Right cardiac atrium (tissue), 5 donors: ENCODE data around the gene CDC42BPB. TPM values are rescaled to one million over a fixed set of nuclear protein-coding genes. Genes with fewer than 3 reads are reported as not detected.

Experiments used
- ATAC-seq, 2 donors: fragments of 200-7000 bp; cut with Tn5 transposase; one replicate each; pipeline versions ENCODE4 v1.8.0 to v1.9.1; 2020; ENCODE audit warnings: moderate library complexity in 2 of 2, mild to moderate bottlenecking in 1 of 2
- DNase-seq, 3 donors: peaks; one replicate each; pipeline ENCODE4 v3.0.0-alpha.2; 2020
- H3K27ac ChIP-seq: one replicate; pipeline ENCODE4 v1.5.1; 2013; ENCODE audit warnings: mild to moderate bottlenecking, low read length, control low read depth, moderate library complexity
- H3K27me3 ChIP-seq: one replicate; pipeline ENCODE4 v1.6.1; 2013; ENCODE audit not compliant: control insufficient read depth, insufficient read depth
- H3K4me1 ChIP-seq: one replicate; pipeline ENCODE4 v1.6.1; 2013; ENCODE audit warnings: low read length; ENCODE audit not compliant: control insufficient read depth, insufficient read depth
- H3K4me3 ChIP-seq: one replicate; pipeline ENCODE4 v1.5.1; 2013; ENCODE audit warnings: low read length, control low read depth
- H3K9me3 ChIP-seq: one replicate; pipeline ENCODE4 v1.6.1; 2013; ENCODE audit warnings: low read length; ENCODE audit not compliant: control insufficient read depth
- WGBS: extraction: QIAGEN DNeasy Blood & Tissue Kit; methylation state at CpG from one replicate; pipeline ENCODE4 v1.1.7; 2013; 5-methylcytosine and 5-hydroxymethylcytosine counted together
- intact Hi-C, 4 donors: fragments of 100-400 bp; cut with DNase I; formaldehyde crosslinking; loops; one replicate each; pipeline versions ENCODE4 v1.11.0 to v1.14.0; 2022 to 2023
- polyA plus RNA-seq: library from polyadenylated mRNA; stranded (reverse); fragments of 200-250 nt; gene quantifications from one replicate; pipeline ENCODE4 v1.2.3, GENCODE V29; 2013
- total RNA-seq, 4 donors: library from RNA; stranded (reverse); fragmentation: NEBNext Ultra II Directional; extraction: Animal tissue kit (Norgen Biotek cat#: 25700); gene quantifications; one replicate each; pipeline ENCODE4 v1.2.1, GENCODE V29; 2021
- donor health status: healthy with polysubstance abuse.
- donor health status: DM: no; HTN: yes; CAD: no.
- donor health status: DM: no; HTN: no; CAD: no.
- donor health status: DM: no; HTN: yes; CAD: no; lungs with severe emphysema.
- donor health status: DM: yes; HTN: yes; CAD: no.

The CDC42BPB gene
- total and polyA plus RNA-seq, 5 donors, result 42.5 to 82.5 (median 69.7) TPM

DNA sequence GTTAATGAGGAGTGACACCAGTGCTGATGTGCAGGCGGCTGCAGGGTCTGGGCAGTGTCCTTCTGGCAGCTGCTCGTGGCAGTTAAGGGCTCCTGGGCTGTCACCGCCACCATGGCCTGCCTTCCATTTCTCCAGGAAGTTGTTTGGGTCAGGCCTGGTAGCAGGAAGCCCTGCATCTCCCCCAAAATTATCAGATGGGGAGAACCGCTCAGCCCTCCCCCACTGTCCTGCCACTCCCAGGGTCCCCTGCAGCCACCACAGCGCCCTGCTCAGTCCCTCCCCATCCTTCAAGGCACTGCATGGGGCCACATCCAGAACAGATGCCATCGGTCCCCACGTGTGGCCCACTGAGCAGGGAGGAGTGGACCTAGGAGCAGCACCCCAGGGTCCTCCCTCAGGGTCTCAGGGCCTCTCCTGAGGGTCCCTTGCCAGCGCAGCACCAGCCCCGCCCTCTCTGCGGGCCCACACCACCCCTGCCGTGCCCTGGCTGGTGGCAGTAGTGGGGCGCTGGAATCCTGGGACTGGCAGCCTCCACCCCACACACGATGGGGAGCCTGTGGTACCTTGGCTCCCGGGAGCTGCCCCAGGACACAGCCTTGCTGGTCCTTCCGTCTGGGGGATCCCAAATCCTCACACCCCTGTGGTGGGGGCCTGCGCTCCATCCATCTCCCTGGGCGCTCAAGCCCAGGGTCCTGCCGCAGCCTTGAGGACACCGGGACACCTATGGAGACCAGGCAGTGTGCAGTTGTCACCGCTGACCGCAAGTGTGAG lies 145.2 kb downstream of the CDC42BPB start:
- DNase-seq (peak in 1 of 3 donors; percentile 29), ATAC-seq (no peak)
- WGBS, result 92% methylated on average over 21 of the region's 21 CpGs
- no peaks in the 10 kb centered on the region for H3K9me3 ChIP-seq
- H3K4me3 ChIP-seq, result no peak overlapping the region
- intact Hi-C loops, result loop anchor here in 3 of 4 donors (10.0 kb wide), 2 partner anchors 137 to 217 kb away; partner anchors contain the start of gene TRAF3 (in 2 of the 3)
- no peak overlapping the region for H3K27ac ChIP-seq
- H3K27me3 ChIP-seq, result no peaks in the 10 kb centered on the region
- no peaks in the 10 kb centered on the region for H3K4me1 ChIP-seq

DNA sequence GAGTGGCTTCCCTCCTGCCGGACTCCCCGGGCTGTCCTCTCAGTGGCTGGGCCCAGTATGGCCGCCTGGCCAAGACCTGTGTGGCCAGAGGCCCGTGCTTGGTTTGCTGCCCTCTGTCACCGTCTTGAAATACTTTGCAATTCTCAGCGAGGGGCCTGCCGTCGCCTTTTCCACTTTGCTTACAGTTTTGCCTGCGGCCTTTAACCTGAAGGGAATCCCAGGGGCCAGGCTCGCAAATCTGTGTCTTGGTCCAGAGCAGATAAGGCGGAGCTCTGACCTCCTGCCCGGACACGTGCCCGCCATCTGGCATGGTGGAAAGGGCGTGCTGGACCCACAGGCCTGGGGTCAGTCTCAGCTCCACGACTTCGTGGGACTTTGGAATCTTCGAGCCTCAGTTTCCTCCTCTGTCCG lies 145.8 kb downstream of the CDC42BPB start:
- Histone ChIP-seq H3K4me3 (no peak overlapping the region), H3K9me3 (no peaks in the 10 kb centered on the region), H3K27me3 (no peaks in the 10 kb centered on the region), H3K4me1 (no peaks in the 10 kb centered on the region), H3K27ac (no peak overlapping the region)
- intact Hi-C loops, result loop anchor here in 3 of 4 donors (10.0 kb wide), 2 partner anchors 137 to 217 kb away; partner anchors contain the start of gene TRAF3 (in 2 of the 3)
- DNase-seq (peak in 1 of 3 donors; percentile 16), ATAC-seq (no peak)
- 77% methylated on average over 19 of the region's 19 CpGs for WGBS

DNA sequence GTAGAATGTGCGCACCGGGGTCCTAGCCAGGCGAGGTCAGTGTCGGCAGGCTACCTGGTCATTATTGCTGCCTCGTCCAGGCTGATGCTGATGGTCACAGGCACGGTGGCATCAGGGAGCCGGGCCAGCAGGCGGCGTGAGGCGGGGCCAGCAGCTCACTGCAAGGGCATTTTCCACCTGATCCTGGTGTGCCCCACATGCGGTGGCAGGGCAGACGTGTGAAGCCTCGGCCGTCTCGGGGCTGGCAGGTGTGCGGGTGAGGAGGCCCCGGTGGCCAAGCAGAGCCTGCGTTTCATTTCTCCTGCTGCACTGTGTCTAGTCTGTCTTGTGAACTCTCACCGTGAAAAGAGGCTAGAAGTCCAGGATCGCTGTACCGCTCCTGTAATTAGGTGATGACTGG lies 146.9 kb downstream of the CDC42BPB start:
- 90% methylated on average over 21 of the region's 21 CpGs for WGBS
- peak in 1 of 3 donors; percentile 16 for DNase-seq

DNA sequence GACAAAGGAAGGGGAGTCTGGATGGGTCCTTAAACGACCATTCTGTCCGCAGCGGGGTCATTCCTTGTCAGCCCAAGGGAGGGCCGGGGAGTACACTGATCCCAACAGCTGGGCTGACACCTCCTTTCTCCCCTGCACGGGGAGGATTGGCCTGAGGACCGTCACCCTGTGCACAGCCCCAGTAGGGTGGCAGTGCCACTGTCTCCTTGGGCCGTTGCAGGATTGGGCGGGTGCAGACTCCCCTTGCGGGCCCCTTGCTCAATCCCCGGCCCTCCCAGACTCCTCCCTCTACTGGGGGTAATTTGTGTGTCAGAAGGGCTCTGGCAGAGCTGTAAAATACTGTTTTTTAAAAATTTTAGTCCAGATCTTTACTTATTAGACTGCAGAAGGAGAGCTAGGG lies 147.4 kb downstream of the CDC42BPB start:
- ATAC-seq (no peak), DNase-seq (peak in 1 of 3 donors; percentile 26)
- intact Hi-C loops, result loop anchor here in 3 of 4 donors (10.0 kb wide), 2 partner anchors 135 to 215 kb away; partner anchors contain the start of gene TRAF3 (in 2 of the 3)
- no peak overlapping the region for H3K27ac ChIP-seq
- WGBS, result 84% methylated on average over 10 of the region's 10 CpGs
- H3K9me3 ChIP-seq, result no peaks in the 10 kb centered on the region
- H3K4me1 ChIP-seq, result no peaks in the 10 kb centered on the region
- H3K27me3 ChIP-seq, result no peaks in the 10 kb centered on the region
- H3K4me3 ChIP-seq, result no peak overlapping the region

More for the DNA sequence above, 146.9 kb downstream of the CDC42BPB start:
- Histone ChIP-seq H3K27me3 (no peaks in the 10 kb centered on the region), H3K9me3 (no peaks in the 10 kb centered on the region), H3K27ac (no peak overlapping the region), H3K4me1 (no peaks in the 10 kb centered on the region), H3K4me3 (no peak overlapping the region)
- intact Hi-C loops, result loop anchor here in 3 of 4 donors (10.0 kb wide), 2 partner anchors 136 to 216 kb away; partner anchors contain the start of gene TRAF3 (in 2 of the 3)
- no peak for ATAC-seq

DNA sequence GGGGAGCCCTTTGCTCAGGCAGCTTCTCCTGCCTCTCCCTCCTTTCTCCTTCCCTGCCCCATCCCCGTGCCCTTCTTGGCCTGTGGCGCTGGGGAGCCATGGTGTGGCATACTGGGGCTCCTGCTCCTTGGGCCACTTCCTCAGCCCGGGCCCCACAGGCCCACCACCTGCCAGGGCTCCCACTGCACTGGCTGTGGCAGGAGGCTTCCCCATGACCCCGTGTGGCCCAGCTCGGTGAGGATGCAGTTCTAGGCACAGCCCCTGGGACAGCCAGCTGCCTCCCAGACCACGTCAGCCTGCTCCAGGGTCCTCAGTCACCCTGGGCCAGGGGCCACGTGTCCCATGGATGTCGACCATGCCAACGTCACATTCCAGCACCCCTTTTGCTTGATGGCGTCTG lies 147.9 kb downstream of the CDC42BPB start:
- no peak for ATAC-seq
- Histone ChIP-seq H3K4me3 (no peak overlapping the region), H3K27ac (no peak overlapping the region), H3K4me1 (no peaks in the 10 kb centered on the region), H3K27me3 (no peaks in the 10 kb centered on the region), H3K9me3 (no peaks in the 10 kb centered on the region)
- 89% methylated on average over 10 of the region's 10 CpGs for WGBS
- DNase-seq, result peak in 1 of 3 donors; percentile 15
- intact Hi-C loops, result no loop called here

DNA sequence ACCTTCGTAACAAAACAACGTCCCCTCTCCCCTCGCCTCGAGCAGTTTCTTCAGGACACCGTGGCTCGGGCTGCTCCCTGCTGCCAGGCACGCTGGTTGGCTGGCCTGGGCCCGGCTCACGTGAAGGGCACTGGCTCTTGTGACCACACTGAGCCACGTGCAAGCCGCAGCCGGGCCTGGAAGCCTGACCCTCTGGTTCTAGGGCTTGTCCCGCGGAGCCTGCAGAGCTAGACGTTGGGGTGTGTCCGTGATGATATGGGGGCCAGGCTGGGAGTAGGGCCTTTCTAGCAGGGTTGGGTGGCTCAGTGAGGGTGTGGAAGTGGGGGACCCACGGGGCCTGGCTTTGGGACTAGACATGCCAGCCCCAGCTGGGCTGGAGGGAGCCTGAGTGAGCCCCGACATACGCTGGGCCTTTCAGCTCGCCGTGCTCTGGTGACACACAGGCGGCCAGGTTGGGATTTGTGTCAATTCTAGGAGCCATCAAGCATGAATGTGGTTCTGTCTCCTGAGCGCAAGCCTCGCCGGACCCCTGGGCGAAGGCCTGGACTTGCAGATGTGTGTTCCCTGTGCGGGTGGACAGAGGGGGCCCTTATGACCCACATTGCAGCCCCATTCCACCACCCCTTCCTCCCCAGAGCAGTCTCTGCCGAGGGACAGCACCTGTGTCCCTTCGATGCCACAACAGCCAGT lies 148.4 kb downstream of the CDC42BPB start:
- Histone ChIP-seq H3K4me1 (no peaks in the 10 kb centered on the region), H3K9me3 (no peaks in the 10 kb centered on the region), H3K27me3 (no peaks in the 10 kb centered on the region), H3K4me3 (no peak overlapping the region), H3K27ac (no peak overlapping the region)
- intact Hi-C loops, result no loop called here
- ATAC-seq, result no peak
- WGBS, result 95% methylated on average over 29 of the region's 29 CpGs
- DNase-seq, result peak in 1 of 3 donors; percentile 46

DNA sequence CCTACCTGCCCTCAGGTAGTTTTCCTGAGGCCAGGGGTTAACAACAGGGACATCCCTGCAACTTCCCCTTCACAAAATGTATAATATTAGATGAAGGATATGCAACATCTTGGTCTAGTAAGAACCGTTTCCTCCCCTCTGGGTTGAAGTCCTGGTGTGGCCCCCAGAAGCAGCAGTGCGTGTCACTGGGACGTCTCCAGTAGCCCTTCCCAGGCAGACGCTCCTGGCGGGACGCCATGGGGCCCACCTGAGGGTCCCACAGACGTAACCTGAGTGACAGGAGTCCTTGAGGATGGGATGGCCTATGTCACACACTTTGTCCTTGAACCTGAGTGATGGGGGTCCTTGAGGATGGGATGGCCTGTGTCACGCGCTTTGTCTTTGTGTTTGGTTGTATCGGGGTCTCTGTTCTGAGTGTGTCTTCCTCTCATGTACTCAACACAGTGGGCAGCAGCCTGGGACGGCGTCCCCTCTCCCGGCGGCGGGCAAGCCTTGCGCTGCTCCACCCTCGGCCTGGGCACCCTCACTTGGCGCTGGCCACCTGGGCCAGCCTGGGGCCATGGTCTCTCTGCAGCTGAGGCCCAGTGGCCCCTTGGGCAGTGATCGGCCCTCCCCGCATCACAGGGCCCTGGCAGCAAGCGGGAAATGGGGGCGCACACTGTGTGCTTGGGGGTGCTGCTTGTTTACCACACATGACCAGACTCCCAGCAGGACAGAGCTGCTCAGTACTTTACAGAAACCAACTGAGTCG lies 149.2 kb downstream of the CDC42BPB start:
- DNase-seq, result peak in 1 of 3 donors; percentile 53
- H3K9me3 ChIP-seq, result no peaks in the 10 kb centered on the region
- H3K27ac ChIP-seq, result no peak overlapping the region
- ATAC-seq, result no peak
- no peaks in the 10 kb centered on the region for H3K4me1 ChIP-seq
- H3K4me3 ChIP-seq, result no peak overlapping the region
- intact Hi-C loops, result no loop called here
- 94% methylated on average over 23 of the region's 23 CpGs for WGBS
- H3K27me3 ChIP-seq, result no peaks in the 10 kb centered on the region

DNA sequence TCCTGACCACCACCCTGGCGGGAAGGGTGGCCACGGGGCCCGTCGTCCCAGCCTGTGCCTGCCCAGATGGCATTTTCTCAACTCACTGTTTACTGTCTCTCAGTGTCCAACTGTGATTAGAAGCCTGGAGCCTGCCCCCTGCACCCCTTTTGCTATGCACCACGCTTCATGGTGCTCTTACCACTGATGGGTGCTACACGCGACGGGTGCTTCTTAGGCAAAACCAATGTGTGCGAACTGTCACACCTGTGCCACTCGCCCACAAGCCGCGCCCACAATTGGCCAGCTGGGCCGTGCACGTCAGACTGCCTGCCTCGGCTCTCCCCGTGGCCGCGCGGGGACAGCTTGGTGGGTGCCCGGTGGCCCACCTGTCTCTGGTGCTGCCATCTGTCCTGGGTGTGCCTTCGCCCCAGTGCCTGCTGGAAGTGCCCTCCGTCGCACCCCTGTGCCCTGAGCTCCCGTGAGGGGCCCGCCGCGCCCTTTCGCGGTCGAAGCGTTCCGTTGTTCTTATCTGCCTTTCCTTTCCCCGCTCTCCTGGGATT lies 150.0 kb downstream of the CDC42BPB start:
- ATAC-seq (no peak), DNase-seq (peak in 1 of 3 donors; percentile 25)
- 97% methylated on average over 33 of the region's 33 CpGs for WGBS
- Histone ChIP-seq H3K27me3 (no peaks in the 10 kb centered on the region), H3K4me3 (no peak overlapping the region), H3K9me3 (no peaks in the 10 kb centered on the region), H3K4me1 (no peaks in the 10 kb centered on the region), H3K27ac (no peak overlapping the region)
- intact Hi-C loops, result no loop called here

DNA sequence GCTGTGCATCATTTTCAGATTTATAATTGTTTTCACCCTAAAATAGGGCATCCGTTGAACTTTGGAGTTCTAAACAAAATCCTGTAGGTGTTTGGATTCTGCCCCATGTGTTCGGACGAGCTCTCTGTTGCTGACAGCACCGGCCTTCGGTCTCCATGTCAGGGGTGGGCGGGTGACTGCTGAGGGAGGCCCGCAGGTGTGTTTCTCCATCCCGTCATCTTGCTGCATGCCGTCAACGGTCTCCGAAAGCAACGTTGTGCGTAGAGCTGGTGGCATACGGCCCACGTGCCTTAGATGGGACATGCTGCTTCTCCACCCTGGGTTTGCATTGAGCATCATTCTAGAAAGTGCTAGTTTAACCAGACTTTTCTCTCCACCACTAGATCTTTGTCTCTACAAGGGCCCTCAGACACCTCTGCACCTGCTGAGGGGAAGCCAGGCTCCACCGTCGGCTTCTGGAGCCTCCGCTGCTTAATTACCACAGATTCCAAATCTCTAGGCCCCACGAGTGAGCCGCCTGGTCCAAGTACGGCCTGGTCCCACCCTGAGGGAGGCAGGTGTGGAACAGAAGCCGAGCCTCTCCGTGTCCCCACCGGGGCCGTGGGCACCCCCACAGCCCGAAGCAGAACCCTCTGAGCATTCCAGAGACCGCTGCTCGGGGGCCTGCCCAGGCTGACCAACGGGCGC lies 150.6 kb downstream of the CDC42BPB start:
- intact Hi-C loops, result no loop called here
- no peak overlapping the region for H3K4me3 ChIP-seq
- H3K9me3 ChIP-seq, result no peaks in the 10 kb centered on the region
- WGBS, result 96% methylated on average over 30 of the region's 30 CpGs
- ATAC-seq (no peak), DNase-seq (peak in 1 of 3 donors; percentile 28)
- H3K27ac ChIP-seq, result no peak overlapping the region
- H3K27me3 ChIP-seq, result no peaks in the 10 kb centered on the region
- no peaks in the 10 kb centered on the region for H3K4me1 ChIP-seq
